Stimulated activated CD4-positive, alpha-beta T cell treated with anti-CD3 and anti-CD28 coated beads, Interleukin-15, amount 100 ng/mL, for 1 hour (primary cell): Measurements from ENCODE around the gene KCNAB2.
A peak's percentile ranks its signal among the peaks of the same experiment; 100 is the strongest.

Experiments
- DNase-seq, 2 donors: peaks; one replicate each; pipeline ENCODE4 v3.0.0-alpha.2; 2020; ENCODE audit warnings: low read depth in 1 of 2, low spot score in 1 of 2

The KCNAB2 gene

GRCh38 chr1:6124746-6125365 lies 79.2 kb downstream of the KCNAB2 start:
- DNase-seq: no peak

GRCh38 chr1:6125366-6125765 lies 79.7 kb downstream of the KCNAB2 start:
- DNase-seq: no peak

- DNase-seq: no peak
Observed at GRCh38 chr1:6126028-6126427, 80.3 kb downstream of the KCNAB2 start.

GRCh38 chr1:6126521-6127067 lies 80.9 kb downstream of the KCNAB2 start:
- no peak for DNase-seq

- peak; percentile 34 to 62 for DNase-seq
Observed at GRCh38 chr1:6127587-6128163, 82.0 kb downstream of the KCNAB2 start.

- DNase-seq: no peak
Observed at GRCh38 chr1:6128276-6129081, 82.8 kb downstream of the KCNAB2 start.

- DNase-seq: no peak
Observed at GRCh38 chr1:6129313-6129712, 83.6 kb downstream of the KCNAB2 start.

- DNase-seq: no peak
Observed at GRCh38 chr1:6130036-6130435, 84.3 kb downstream of the KCNAB2 start.

- DNase-seq: no peak
Observed at GRCh38 chr1:6130596-6130995, 84.9 kb downstream of the KCNAB2 start.

GRCh38 chr1:6131561-6131960 lies 85.9 kb downstream of the KCNAB2 start:
- no peak for DNase-seq

GRCh38 chr1:6133146-6133895 lies 87.6 kb downstream of the KCNAB2 start:
- no peak for DNase-seq

- no peak for DNase-seq
Observed at GRCh38 chr1:6134206-6134605, 88.5 kb downstream of the KCNAB2 start.

GRCh38 chr1:6134741-6135510 lies 89.2 kb downstream of the KCNAB2 start:
- no peak for DNase-seq

- no peak for DNase-seq
Observed at GRCh38 chr1:6136516-6137220, 91.0 kb downstream of the KCNAB2 start.

GRCh38 chr1:6137758-6138157 lies 92.1 kb downstream of the KCNAB2 start:
- no peak for DNase-seq

- no peak for DNase-seq
Observed at GRCh38 chr1:6140413-6140812, 94.7 kb downstream of the KCNAB2 start.

- no peak for DNase-seq
Observed at GRCh38 chr1:6141592-6141991, 95.9 kb downstream of the KCNAB2 start.

- no peak for DNase-seq
Observed at GRCh38 chr1:6142036-6142621, 96.4 kb downstream of the KCNAB2 start.

- no peak for DNase-seq
Observed at GRCh38 chr1:6142734-6143133, 97.0 kb downstream of the KCNAB2 start.

- no peak for DNase-seq
Observed at GRCh38 chr1:6143395-6143794, 97.7 kb downstream of the KCNAB2 start.
